Heart right ventricle (tissue), 16 donors: ENCODE results near the gene FAM83D. TPM values are rescaled to one million over a fixed set of nuclear protein-coding genes. Genes with fewer than 3 reads are reported as not detected.

Experiments used
- ATAC-seq, 8 donors: fragments of 200-7000 bp; cut with Tn5 transposase; one replicate each; pipeline ENCODE4 v1.9.1; 2020; ENCODE audit warnings: mild to moderate bottlenecking in 8 of 8, moderate library complexity in 8 of 8, moderate number of reproducible peaks in 1 of 8
- DNase-seq, 2 donors: peaks; one replicate each; pipeline ENCODE4 v3.0.0-alpha.2; 2020
- H3K27ac ChIP-seq, 10 donors: fragments of 200-600 bp; sonication (generic) in 2 of 10; one replicate each; pipeline versions ENCODE4 v1.5.0 to v1.8.0; 2020 to 2022; ENCODE audit warnings: mild to moderate bottlenecking in 3 of 10
- H3K27me3 ChIP-seq, 7 donors: fragments of 200-600 bp; one replicate each; pipeline ENCODE4 v1.8.0; 2021 to 2022; ENCODE audit warnings: mild to moderate bottlenecking in 2 of 7
- H3K36me3 ChIP-seq, 9 donors: fragments of 200-600 bp; sonication (generic) in 1 of 9; one replicate each; pipeline versions ENCODE4 v1.5.0 to v1.8.0; 2020 to 2022; ENCODE audit warnings: mild to moderate bottlenecking in 2 of 9
- H3K4me1 ChIP-seq, 9 donors: fragments of 200-600 bp; sonication (generic) in 1 of 9; one replicate each; pipeline versions ENCODE4 v1.5.0 to v1.8.0; 2020 to 2022; ENCODE audit warnings: mild to moderate bottlenecking in 4 of 9
- H3K4me3 ChIP-seq, 10 donors: fragments of 200-600 bp; sonication (generic) in 2 of 10; one replicate each; pipeline versions ENCODE4 v1.5.0 to v1.8.0; 2020 to 2022; ENCODE audit warnings: mild to moderate bottlenecking in 7 of 10, moderate library complexity in 2 of 10
- H3K9me3 ChIP-seq, 11 donors: fragments of 200-600 bp in 10 of 11; sonication (generic) in 2 of 11; one replicate each; pipeline versions ENCODE4 v1.5.0 to v1.8.0; 2013 to 2022; ENCODE audit warnings: mild to moderate bottlenecking in 2 of 11, control low read depth in 1 of 11, moderate library complexity in 1 of 11
- CTCF ChIP-seq, 9 donors: fragments of 200-600 bp; sonication (generic) in 2 of 9; IDR thresholded peaks; one replicate each; pipeline versions ENCODE4 v1.5.0 to v1.8.0; 2021 to 2022; ENCODE audit warnings: antibody characterized with exemption in 9 of 9, mild to moderate bottlenecking in 5 of 9, moderate library complexity in 1 of 9
- WGBS, 2 donors: extraction: QIAGEN DNeasy Blood & Tissue Kit; methylation state at CpG; one replicate each; pipeline ENCODE4 v1.1.7; 2013; ENCODE audit warnings: inconsistent platforms in 1 of 2; 5-methylcytosine and 5-hydroxymethylcytosine counted together
- intact Hi-C, 10 donors: fragments of 100-400 bp; cut with DNase I; formaldehyde crosslinking; loops; one replicate each; pipeline versions ENCODE4 v1.11.1 to v1.14.2; 2022
- polyA plus RNA-seq, 2 donors: library from polyadenylated mRNA; stranded (reverse); fragments of 200-250 nt; gene quantifications; one replicate each; pipeline ENCODE4 v1.2.3, GENCODE V29; 2013
- total RNA-seq, 10 donors: library from RNA; stranded (reverse); fragmentation: NEBNext Ultra II Directional in 3 of 10; extraction: Animal tissue kit (Norgen Biotek cat#: 25700) in 3 of 10; gene quantifications; one replicate each; pipeline versions ENCODE4 v1.2.1 to v1.2.4, GENCODE V29; 2021 to 2023
- donor health status: Arrhythmogenic right ventricular cardiomyopathy.
- donor health status: ischemic (EF 13 %, LVEDD 7.1; RV severe dilation, severe dysfunction).
- donor health status: healthy with polysubstance abuse.
- donor health status: DM: no; HTN: yes; CAD: no.
- donor health status: DM: no; HTN: no; CAD: no.
- donor health status: ischemic (EF 25% LVEDD 6.9; RV normal size, moderate dysfunction).
- donor health status: ischemic (EF 25% LVEDD 5.7; RV mildly dilated, moderate dysfunction).
- donor health status: healthy.
- donor health status: DM: yes; HTN: yes; CAD: no.
- donor health status: Ischemic cardiomyopathy.
- donor health status: ischemic (EF 35%, LVEDD 5.7; RV mildly dilated, moderate dysfunction).
- donor health status: nonischemic (EF 11% LVEDD 7.7; RV severe dilation, severe dysfunction).
- donor health status: DM: yes; HTN: yes; CAD: no.
- donor health status: PGD.
- donor health status: ischemic (EF 29% LVEDD 5.4; RV normal size, mild dysfunction).
- donor health status: nonischemic (EF 23%, LVEDD 6.1; RV moderate dilation, normal function).

Gene FAM83D
- total and polyA plus RNA-seq, 12 donors: 0.12 to 2.8 (median 0.46) TPM

GRCh38 chr20:38947931-38948362 lies 21.7 kb downstream of the FAM83D start:
- intact Hi-C loops: no loop called here
- Histone ChIP-seq H3K36me3 (peaks cover 0 to 58% (median 0%) of the 10 kb centered on the region in 9 donors), H3K4me1 (no peaks in the 10 kb centered on the region), H3K4me3 (no peak overlapping the region), H3K27ac (no peak overlapping the region), H3K9me3 (no peaks in the 10 kb centered on the region), H3K27me3 (no peaks in the 10 kb centered on the region)
- DNase-seq: no peak
- ATAC-seq: no peak
- TF ChIP-seq CTCF (IDR thresholded peaks at IDR 0.05): no peak
- WGBS, 2 donors: 85 to 89% methylated on average over 7 of the region's 7 CpGs

- no peak for TF ChIP-seq CTCF (IDR thresholded peaks at IDR 0.05)
- intact Hi-C loops: no loop called here
- ATAC-seq: no peak
- H3K27me3 ChIP-seq: no peaks in the 10 kb centered on the region
- WGBS, 2 donors: 78 to 96% methylated on average over 2 of the region's 2 CpGs
- no peaks in the 10 kb centered on the region for H3K9me3 ChIP-seq
- H3K36me3 ChIP-seq: peaks cover 0 to 49% (median 0%) of the 10 kb centered on the region in 9 donors
- H3K4me1 ChIP-seq: no peaks in the 10 kb centered on the region
- H3K4me3 ChIP-seq: no peak overlapping the region
- H3K27ac ChIP-seq: no peak overlapping the region
- DNase-seq: no peak
Observed at GRCh38 chr20:38950254-38950653, 24.0 kb downstream of the FAM83D start.

DNA sequence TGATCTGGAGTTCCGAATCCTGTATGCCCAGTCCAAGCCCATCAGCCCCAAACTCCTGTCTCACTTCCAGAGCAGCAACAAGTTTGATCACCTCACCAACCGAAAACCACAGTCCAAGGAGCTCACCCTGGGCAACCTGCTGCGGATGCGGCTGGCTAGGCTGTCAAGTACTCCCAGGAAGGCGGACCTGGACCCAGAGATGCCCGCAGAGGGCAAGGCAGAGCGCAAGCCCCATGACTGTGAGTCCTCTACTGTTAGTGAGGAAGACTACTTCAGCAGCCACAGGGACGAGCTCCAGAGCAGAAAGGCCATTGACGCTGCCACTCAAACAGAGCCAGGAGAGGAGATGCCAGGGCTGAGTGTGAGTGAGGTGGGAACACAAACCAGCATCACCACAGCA lies 25.4 kb downstream of the FAM83D start:
- DNase-seq: no peak
- 96% methylated on average over 9 of the region's 9 CpGs for WGBS, 2 donors
- H3K4me3 ChIP-seq: no peak overlapping the region
- H3K27me3 ChIP-seq: no peaks in the 10 kb centered on the region
- no peak for TF ChIP-seq CTCF (IDR thresholded peaks at IDR 0.05)
- peaks cover 0 to 49% (median 0%) of the 10 kb centered on the region in 9 donors for H3K36me3 ChIP-seq
- no peaks in the 10 kb centered on the region for H3K4me1 ChIP-seq
- ATAC-seq: no peak
- no peak overlapping the region for H3K27ac ChIP-seq
- intact Hi-C loops: no loop called here
- no peaks in the 10 kb centered on the region for H3K9me3 ChIP-seq

GRCh38 chr20:38952153-38952552 lies 25.9 kb downstream of the FAM83D start:
- intact Hi-C loops: no loop called here
- no peaks in the 10 kb centered on the region for H3K27me3 ChIP-seq
- DNase-seq (no peak), ATAC-seq (no peak)
- H3K4me3 ChIP-seq: no peak overlapping the region
- 97 to 98% methylated on average over 6 of the region's 6 CpGs for WGBS, 2 donors
- no peak overlapping the region for H3K27ac ChIP-seq
- H3K36me3 ChIP-seq: peaks cover 0 to 43% (median 0%) of the 10 kb centered on the region in 9 donors
- H3K4me1 ChIP-seq: no peaks in the 10 kb centered on the region
- no peak for TF ChIP-seq CTCF (IDR thresholded peaks at IDR 0.05)
- no peaks in the 10 kb centered on the region for H3K9me3 ChIP-seq
